ENCODE measurements around the gene LRRFIP1.

- TF ChIP-seq POLR2A (IDR thresholded peaks at IDR 0.05) (no peak), CTCF (IDR thresholded peaks at IDR 0.05) (no peak)
Measured at GRCh38 chr2:237696461-237696860, 69.1 kb downstream of the LRRFIP1 start.

All from esophagus squamous epithelium (tissue), 4 donors.